CD4-positive, alpha-beta T cell (primary cell): ENCODE data around the gene MYO1E. TPM values are rescaled to one million over a fixed set of nuclear protein-coding genes. Genes with fewer than 3 reads are reported as not detected.

Experiments used
- ATAC-seq: fragments of 200-7000 bp; cut with Tn5 transposase; one replicate; pipeline ENCODE4 v1.10.0; 2022; ENCODE audit warnings: mild to moderate bottlenecking; ENCODE audit not compliant: poor library complexity
- CTCF ChIA-PET: fragments of 350-600 bp; sonication (Branson Sonifier 250); formaldehyde crosslinking; loops from one replicate; lab custom pipeline; 2021; ENCODE audit warnings: antibody characterized with exemption, inconsistent platforms; lab: Charles Lee
- POLR2A ChIA-PET: fragments of 350-600 bp; sonication (Branson Sonifier 250); formaldehyde crosslinking; loops from one replicate; lab custom pipeline; 2021; ENCODE audit warnings: antibody characterized with exemption, inconsistent platforms; lab: Charles Lee
- DNase-seq, 14 experiments: peaks; one replicate each; pipeline ENCODE4 v3.0.0-alpha.2; 2013 to 2020; ENCODE audit warnings: mixed read lengths in 2 of 14
- H3K27ac ChIP-seq, 2 donors: one replicate each; pipeline versions ENCODE4 v1.5.1 to v1.7.0; 2013; ENCODE audit warnings: low read length in 2 of 2, low read depth in 1 of 2, mild to moderate bottlenecking in 1 of 2
- H3K27me3 ChIP-seq, 2 experiments: 1 replicate in 1 of 2; 2 replicates in 1 of 2; pipeline versions ENCODE4 v1.6.1 to v1.7.0; 2013; ENCODE audit warnings: low read length in 2 of 2, control low read depth in 1 of 2, mild to moderate bottlenecking in 1 of 2, moderate library complexity in 1 of 2; ENCODE audit not compliant: insufficient read depth in 2 of 2, control insufficient read depth in 1 of 2
- H3K36me3 ChIP-seq: one replicate; pipeline ENCODE4 v1.6.1; 2013; ENCODE audit warnings: low read length, control low read depth; ENCODE audit not compliant: insufficient read depth
- H3K4me1 ChIP-seq: one replicate; pipeline ENCODE4 v1.6.1; 2013; ENCODE audit warnings: low read length, control low read depth; ENCODE audit not compliant: insufficient read depth
- H3K4me3 ChIP-seq: one replicate; pipeline ENCODE4 v1.5.1; 2013; ENCODE audit warnings: mild to moderate bottlenecking, low read length, moderate library complexity
- H3K9me3 ChIP-seq, 2 experiments: 1 replicate in 1 of 2; 2 replicates in 1 of 2; pipeline versions ENCODE4 v1.6.1 to v1.7.0; 2013; ENCODE audit warnings: low read length in 2 of 2, mild to moderate bottlenecking in 2 of 2, control low read depth in 1 of 2, moderate library complexity in 1 of 2; ENCODE audit not compliant: control insufficient read depth in 1 of 2, insufficient read depth in 1 of 2
- H3K27ac Mint-ChIP-seq: one replicate; pipeline ENCODE4 v1.8.0; 2020; ENCODE audit warnings: mixed read lengths
- H3K27me3 Mint-ChIP-seq: one replicate; pipeline ENCODE4 v1.8.0; 2021; ENCODE audit warnings: mixed read lengths
- H3K36me3 Mint-ChIP-seq: one replicate; pipeline ENCODE4 v1.8.0; 2021; ENCODE audit warnings: low read depth, mixed read lengths
- H3K4me1 Mint-ChIP-seq: one replicate; pipeline ENCODE4 v1.8.0; 2021; ENCODE audit warnings: low read depth, mixed read lengths
- H3K4me3 Mint-ChIP-seq: one replicate; pipeline ENCODE4 v1.8.0; 2020; ENCODE audit warnings: mild to moderate bottlenecking, mixed read lengths
- H3K9me3 Mint-ChIP-seq: one replicate; pipeline ENCODE4 v1.8.0; 2020; ENCODE audit warnings: mixed read lengths
- CTCF ChIP-seq: fragments of 200-600 bp; IDR thresholded peaks from one replicate; pipeline ENCODE4 v1.8.0; 2022; ENCODE audit warnings: antibody characterized with exemption, mild to moderate bottlenecking
- intact Hi-C, 2 experiments: fragments of 100-400 bp; cut with DNase I in 1 of 2; cut with micrococcal nuclease in 1 of 2; formaldehyde crosslinking; loops; one replicate each; pipeline versions ENCODE4 v1.15.1 to v1.9.0; 2023 to 2025; cut with DNase I, micrococcal nuclease
- total RNA-seq, 174 experiments: library from RNA in 2 of 174; stranded (reverse) in 2 of 174; gene quantifications; one replicate each; pipeline ENCODE4 v1.2.3 and lab custom pipeline; 2021 to 2026

Gene MYO1E
- total RNA-seq, 2 experiments from 2014 or later = 0.59 to 0.63 TPM

GRCh38 chr15:59137566-59137965 lies 235.1 kb downstream of the MYO1E start:
- no peak for ATAC-seq
- Histone ChIP-seq H3K27ac (no peak overlapping the region), H3K27me3 (no peaks in the 10 kb centered on the region), H3K4me3 (no peak overlapping the region), H3K4me1 (peaks cover 6% of the 10 kb centered on the region), H3K36me3 (no peaks in the 10 kb centered on the region), H3K9me3 (no peaks in the 10 kb centered on the region)
- no peak overlapping the region for H3K27ac Mint-ChIP-seq
- H3K4me1 Mint-ChIP-seq = peaks cover 8% of the 10 kb centered on the region
- H3K9me3 Mint-ChIP-seq = no peaks in the 10 kb centered on the region
- no peaks in the 10 kb centered on the region for H3K27me3 Mint-ChIP-seq
- no peak for TF ChIP-seq CTCF
- POLR2A ChIA-PET = no interaction called here
- H3K4me3 Mint-ChIP-seq = no peak overlapping the region
- CTCF ChIA-PET = no interaction called here
- intact Hi-C loops = loop anchor here in 1 of 2 experiments (10.0 kb wide), 1 partner anchor 153 kb away; the partner anchor contains the start of gene RNF111
- H3K36me3 Mint-ChIP-seq = no peaks in the 10 kb centered on the region
- DNase-seq = peak in 1 of 14 experiments; percentile 3

GRCh38 chr15:59133929-59134427 lies 238.7 kb downstream of the MYO1E start:
- ChIA-PET CTCF (no interaction called here), POLR2A (no interaction called here)
- TF ChIP-seq CTCF = no peak
- H3K4me1 Mint-ChIP-seq = peaks cover 8% of the 10 kb centered on the region
- Histone ChIP-seq H3K4me3 (no peak overlapping the region), H3K27me3 (no peaks in the 10 kb centered on the region), H3K36me3 (no peaks in the 10 kb centered on the region), H3K4me1 (peaks cover 6% of the 10 kb centered on the region), H3K27ac (no peak overlapping the region), H3K9me3 (peaks cover 0 to 11% of the 10 kb centered on the region in 2 experiments)
- H3K9me3 Mint-ChIP-seq = peaks cover 6% of the 10 kb centered on the region
- ATAC-seq (no peak), DNase-seq (no peak)
- no peak overlapping the region for H3K27ac Mint-ChIP-seq
- H3K36me3 Mint-ChIP-seq = peaks cover 6% of the 10 kb centered on the region
- H3K27me3 Mint-ChIP-seq = no peaks in the 10 kb centered on the region
- intact Hi-C loops = loop anchor here in 1 of 2 experiments (10.0 kb wide), 1 partner anchor 149 kb away; the partner anchor contains the start of gene RNF111
- no peak overlapping the region for H3K4me3 Mint-ChIP-seq

- DNase-seq (no peak), ATAC-seq (no peak)
- peaks cover 11% of the 10 kb centered on the region for H3K9me3 Mint-ChIP-seq
- ChIA-PET POLR2A (no interaction called here), CTCF (no interaction called here)
- intact Hi-C loops = loop anchor here in 1 of 2 experiments (10.0 kb wide), 1 partner anchor 147 kb away; the partner anchor contains the start of gene RNF111
- Histone ChIP-seq H3K9me3 (peaks cover 0 to 11% of the 10 kb centered on the region in 2 experiments), H3K36me3 (no peaks in the 10 kb centered on the region), H3K27me3 (no peaks in the 10 kb centered on the region), H3K4me3 (no peak overlapping the region), H3K4me1 (no peaks in the 10 kb centered on the region), H3K27ac (no peak overlapping the region)
- no peaks in the 10 kb centered on the region for H3K4me1 Mint-ChIP-seq
- H3K27ac Mint-ChIP-seq = no peak overlapping the region
- TF ChIP-seq CTCF = no peak
- peaks cover 10% of the 10 kb centered on the region for H3K36me3 Mint-ChIP-seq
- H3K27me3 Mint-ChIP-seq = no peaks in the 10 kb centered on the region
- no peak overlapping the region for H3K4me3 Mint-ChIP-seq
These were observed 240.6 kb downstream of the MYO1E start for GRCh38 chr15:59131969-59132562.
